GM18907 (cell line): ENCODE data around the gene LGR5.

Experiments
- ATAC-seq: cut with Tn5 transposase; IDR thresholded peaks from one replicate; pipeline ENCODE4 v1.9.1; 2021; ENCODE audit warnings: mild to moderate bottlenecking, moderate library complexity; ENCODE audit not compliant: unreplicated experiment

LGR5 gene

GRCh38 chr12:71438670-71439361 is 782 bp upstream of the LGR5 start:
- ATAC-seq: no peak

GRCh38 chr12:71439362-71439612 is 311 bp upstream of the LGR5 start:
- ATAC-seq: no peak

GRCh38 chr12:71440345-71440762 is 756 bp downstream of the LGR5 start:
- peak; percentile 10 for ATAC-seq

- peak; percentile 91 for ATAC-seq
Observed at GRCh38 chr12:71440763-71441748, 1.5 kb downstream of the LGR5 start.

- no peak for ATAC-seq
Observed at GRCh38 chr12:71441836-71442566, 2.4 kb downstream of the LGR5 start.

GRCh38 chr12:71442567-71442931 is 3.0 kb downstream of the LGR5 start:
- no peak for ATAC-seq

GRCh38 chr12:71445071-71445470 is 5.5 kb downstream of the LGR5 start:
- no peak for ATAC-seq

GRCh38 chr12:71447691-71448132 is 8.1 kb downstream of the LGR5 start:
- ATAC-seq: no peak

- ATAC-seq: no peak
Observed at GRCh38 chr12:71448150-71448581, 8.6 kb downstream of the LGR5 start.

GRCh38 chr12:71449373-71450070 is 9.9 kb downstream of the LGR5 start:
- ATAC-seq: no peak

GRCh38 chr12:71452006-71452405 is 12.4 kb downstream of the LGR5 start:
- ATAC-seq: no peak

- ATAC-seq: no peak
Observed at GRCh38 chr12:71455028-71455737, 15.6 kb downstream of the LGR5 start.

GRCh38 chr12:71456316-71456715 is 16.7 kb downstream of the LGR5 start:
- ATAC-seq: no peak

- ATAC-seq: no peak
Observed at GRCh38 chr12:71456990-71457389, 17.4 kb downstream of the LGR5 start.

- no peak for ATAC-seq
Observed at GRCh38 chr12:71460318-71460717, 20.7 kb downstream of the LGR5 start.

GRCh38 chr12:71460850-71461609 is 21.4 kb downstream of the LGR5 start:
- no peak for ATAC-seq

- no peak for ATAC-seq
Observed at GRCh38 chr12:71461787-71462328, 22.3 kb downstream of the LGR5 start.

- no peak for ATAC-seq
Observed at GRCh38 chr12:71465796-71466195, 26.2 kb downstream of the LGR5 start.

- no peak for ATAC-seq
Observed at GRCh38 chr12:71469258-71469750, 29.7 kb downstream of the LGR5 start.
